GM23338 (cell line): ENCODE results near the gene C19orf81.

Experiments used
- CREB1 ChIP-seq: fragments of 250-450 bp; sonication (Bioruptor Pico); IDR thresholded peaks from 2 replicates; pipeline ENCODE4 v1.5.0; 2020; ENCODE audit warnings: low read depth, mild to moderate bottlenecking, moderate library complexity
- CTCF ChIP-seq, 2 experiments: fragments of 200-600 bp in 1 of 2; sonication (generic) in 1 of 2; conservative IDR thresholded peaks; 2 replicates each; pipeline versions ENCODE4 v1.5.1 to v1.6.1; 2016 to 2017; ENCODE audit warnings: antibody characterized with exemption in 2 of 2, low read depth in 2 of 2, mild to moderate bottlenecking in 2 of 2, moderate library complexity in 1 of 2
- EZH2 ChIP-seq: fragments of 200-600 bp; sonication (generic); IDR thresholded peaks from one replicate; pipeline ENCODE4 v1.8.0; 2017; ENCODE audit warnings: antibody characterized with exemption, mild to moderate bottlenecking, low read depth; ENCODE audit not compliant: unreplicated experiment
- EZH2phosphoT487 ChIP-seq: fragments of 200-600 bp; sonication (generic); IDR thresholded peaks from one replicate; pipeline ENCODE4 v1.8.1; 2018; ENCODE audit warnings: antibody characterized with exemption; ENCODE audit not compliant: unreplicated experiment
- JUNB ChIP-seq: IDR thresholded peaks from one replicate; pipeline ENCODE4 v1.6.1; 2016; ENCODE audit warnings: antibody characterized with exemption; ENCODE audit not compliant: unreplicated experiment
- NANOG ChIP-seq: IDR thresholded peaks from 2 replicates; pipeline ENCODE4 v1.6.1; 2016; ENCODE audit warnings: antibody characterized with exemption, borderline replicate concordance
- POLR2AphosphoS5 ChIP-seq: IDR thresholded peaks from 2 replicates; pipeline ENCODE4 v1.6.1; 2016; ENCODE audit warnings: antibody characterized with exemption, low read depth
- STAT1 ChIP-seq: IDR thresholded peaks from one replicate; pipeline ENCODE4 v1.6.1; 2016; ENCODE audit warnings: antibody characterized with exemption; ENCODE audit not compliant: unreplicated experiment
- ZNF114 ChIP-seq: fragments of 250-450 bp; sonication (Bioruptor Pico); IDR thresholded peaks from 2 replicates; pipeline ENCODE4 v1.5.0; 2020; ENCODE audit warnings: mild to moderate bottlenecking, moderate library complexity

- TF ChIP-seq EZH2 (no peak), CTCF (conservative IDR thresholded peaks at IDR 0.05; ENCODE audit: low read depth in 2 of 2) (no peak), NANOG (no peak), JUNB (no peak), EZH2phosphoT487 (no peak), POLR2AphosphoS5 (no peak), CREB1 (CRISPR knock-in tag) (no peak), ZNF114 (CRISPR knock-in tag) (no peak), STAT1 (no peak)
Observed at GRCh38 chr19:50686310-50687032, 37.2 kb downstream of the C19orf81 start.
